Measurements from ENCODE around the gene DLX2.

DNA sequence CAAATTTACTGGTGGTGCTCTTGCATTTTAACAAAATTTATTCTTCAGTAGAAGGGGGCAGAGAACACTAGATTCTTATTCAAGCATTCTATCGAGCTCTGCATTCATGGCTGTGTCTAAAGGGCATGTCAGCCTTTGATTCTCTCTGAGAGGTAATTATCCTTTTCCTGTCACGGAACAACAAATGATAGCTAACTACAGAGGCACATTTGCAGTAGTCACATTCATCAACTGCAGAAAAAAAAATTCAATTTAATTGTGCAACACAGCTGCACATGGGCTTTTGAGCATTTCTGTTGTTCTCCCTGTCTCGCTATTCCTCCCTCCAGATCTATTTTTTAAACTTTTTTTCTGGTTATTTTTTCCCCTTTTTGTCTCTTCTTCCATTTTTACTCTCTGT lies 30.4 kb downstream of the DLX2 start:
- TF ChIP-seq, protein P1, sequence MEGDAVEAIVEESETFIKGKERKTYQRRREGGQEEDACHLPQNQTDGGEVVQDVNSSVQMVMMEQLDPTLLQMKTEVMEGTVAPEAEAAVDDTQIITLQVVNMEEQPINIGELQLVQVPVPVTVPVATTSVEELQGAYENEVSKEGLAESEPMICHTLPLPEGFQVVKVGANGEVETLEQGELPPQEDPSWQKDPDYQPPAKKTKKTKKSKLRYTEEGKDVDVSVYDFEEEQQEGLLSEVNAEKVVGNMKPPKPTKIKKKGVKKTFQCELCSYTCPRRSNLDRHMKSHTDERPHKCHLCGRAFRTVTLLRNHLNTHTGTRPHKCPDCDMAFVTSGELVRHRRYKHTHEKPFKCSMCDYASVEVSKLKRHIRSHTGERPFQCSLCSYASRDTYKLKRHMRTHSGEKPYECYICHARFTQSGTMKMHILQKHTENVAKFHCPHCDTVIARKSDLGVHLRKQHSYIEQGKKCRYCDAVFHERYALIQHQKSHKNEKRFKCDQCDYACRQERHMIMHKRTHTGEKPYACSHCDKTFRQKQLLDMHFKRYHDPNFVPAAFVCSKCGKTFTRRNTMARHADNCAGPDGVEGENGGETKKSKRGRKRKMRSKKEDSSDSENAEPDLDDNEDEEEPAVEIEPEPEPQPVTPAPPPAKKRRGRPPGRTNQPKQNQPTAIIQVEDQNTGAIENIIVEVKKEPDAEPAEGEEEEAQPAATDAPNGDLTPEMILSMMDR (IDR thresholded peaks at IDR 0.05): no peak
- no peak for TF ChIP-seq POLR2A (IDR thresholded peaks at IDR 0.05)
- TF ChIP-seq POLR2AphosphoS5 (IDR thresholded peaks at IDR 0.05): no peak

All from sigmoid colon (tissue), 4 donors.